MM.1S (cell line): ENCODE measurements around the gene SUPT20HL2.

Experiments used
- EZH2 ChIP-seq: fragments of 300-600 bp; sonication (generic); optimal IDR thresholded peaks from 2 replicates; pipeline ENCODE3; 2017; ENCODE audit warnings: low read depth, mild to moderate bottlenecking, antibody characterized with exemption, low read length, mixed read lengths
- EZH2phosphoT487 ChIP-seq: fragments of 300-600 bp; sonication (generic); IDR thresholded peaks from 2 replicates; pipeline ENCODE4 v1.6.1; 2018; ENCODE audit warnings: antibody characterized with exemption, low read length
- TF ChIP-seq, protein P1 (sequence below): fragments of 300-600 bp; sonication (generic); IDR thresholded peaks from 2 replicates; pipeline ENCODE4 v1.5.1; 2016; ENCODE audit warnings: antibody characterized with exemption, low read length, mixed read lengths

DNA sequence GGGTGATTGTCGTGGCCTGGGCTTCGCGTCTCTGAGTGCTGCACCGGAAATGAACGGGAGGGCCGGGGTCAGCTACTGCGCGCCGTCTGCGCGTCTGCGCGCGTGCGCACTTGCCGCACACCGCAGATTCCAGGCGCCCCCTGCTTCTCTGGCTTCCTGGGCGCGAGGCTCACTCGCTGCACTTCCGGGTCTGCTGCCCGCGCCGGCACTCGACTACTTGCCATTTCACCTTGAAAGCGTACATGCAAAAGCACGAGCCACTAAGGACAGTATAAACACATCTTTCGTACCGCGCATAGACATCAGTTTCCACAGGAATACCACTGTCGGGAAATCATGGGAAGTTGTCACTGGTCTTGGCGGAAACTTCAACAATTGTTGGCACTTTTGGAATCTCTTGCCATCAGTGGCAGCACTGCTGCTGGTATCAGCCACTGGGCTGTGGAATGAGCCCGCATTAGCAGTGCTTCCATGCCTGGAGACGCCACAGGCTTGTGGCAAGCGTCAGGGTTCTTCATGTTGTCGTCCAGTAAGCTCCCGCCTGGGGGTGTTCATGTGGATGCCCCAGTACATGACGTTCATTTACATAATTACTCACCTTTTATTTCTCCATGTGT lies at the start of gene SUPT20HL2:
- TF ChIP-seq, protein P1, sequence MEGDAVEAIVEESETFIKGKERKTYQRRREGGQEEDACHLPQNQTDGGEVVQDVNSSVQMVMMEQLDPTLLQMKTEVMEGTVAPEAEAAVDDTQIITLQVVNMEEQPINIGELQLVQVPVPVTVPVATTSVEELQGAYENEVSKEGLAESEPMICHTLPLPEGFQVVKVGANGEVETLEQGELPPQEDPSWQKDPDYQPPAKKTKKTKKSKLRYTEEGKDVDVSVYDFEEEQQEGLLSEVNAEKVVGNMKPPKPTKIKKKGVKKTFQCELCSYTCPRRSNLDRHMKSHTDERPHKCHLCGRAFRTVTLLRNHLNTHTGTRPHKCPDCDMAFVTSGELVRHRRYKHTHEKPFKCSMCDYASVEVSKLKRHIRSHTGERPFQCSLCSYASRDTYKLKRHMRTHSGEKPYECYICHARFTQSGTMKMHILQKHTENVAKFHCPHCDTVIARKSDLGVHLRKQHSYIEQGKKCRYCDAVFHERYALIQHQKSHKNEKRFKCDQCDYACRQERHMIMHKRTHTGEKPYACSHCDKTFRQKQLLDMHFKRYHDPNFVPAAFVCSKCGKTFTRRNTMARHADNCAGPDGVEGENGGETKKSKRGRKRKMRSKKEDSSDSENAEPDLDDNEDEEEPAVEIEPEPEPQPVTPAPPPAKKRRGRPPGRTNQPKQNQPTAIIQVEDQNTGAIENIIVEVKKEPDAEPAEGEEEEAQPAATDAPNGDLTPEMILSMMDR = no peak
- TF ChIP-seq EZH2 = no peak
- no peak for TF ChIP-seq EZH2phosphoT487
